HG03575 (cell line): Measurements from ENCODE around the gene UNC5C.

Experiments
- ATAC-seq: cut with Tn5 transposase; IDR thresholded peaks from one replicate; pipeline ENCODE4 v1.9.1; 2021; ENCODE audit not compliant: unreplicated experiment, insufficient number of reproducible peaks, low FRiP score; ENCODE audit errors: extremely low read depth

The UNC5C gene

DNA sequence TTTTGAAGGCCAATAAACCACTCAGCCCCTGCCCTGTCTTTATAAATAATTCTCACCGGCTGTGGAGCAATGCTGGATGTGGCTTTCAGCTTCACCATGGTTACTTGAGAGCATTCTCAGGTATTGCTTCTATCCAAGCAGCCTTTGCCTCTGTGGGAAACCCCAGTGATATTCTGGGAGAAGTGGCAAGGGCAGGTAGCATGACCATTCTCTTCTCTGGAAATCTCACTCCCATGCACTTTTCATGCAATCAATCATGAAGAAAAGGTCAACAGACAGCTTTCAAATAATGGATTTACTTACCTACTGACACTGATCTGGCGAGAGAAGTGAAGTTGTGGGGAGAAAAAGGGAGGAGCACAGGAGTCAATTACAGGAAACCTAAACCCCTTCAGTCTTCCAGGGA is 49.5 kb downstream of the UNC5C start:
- no peak for ATAC-seq

DNA sequence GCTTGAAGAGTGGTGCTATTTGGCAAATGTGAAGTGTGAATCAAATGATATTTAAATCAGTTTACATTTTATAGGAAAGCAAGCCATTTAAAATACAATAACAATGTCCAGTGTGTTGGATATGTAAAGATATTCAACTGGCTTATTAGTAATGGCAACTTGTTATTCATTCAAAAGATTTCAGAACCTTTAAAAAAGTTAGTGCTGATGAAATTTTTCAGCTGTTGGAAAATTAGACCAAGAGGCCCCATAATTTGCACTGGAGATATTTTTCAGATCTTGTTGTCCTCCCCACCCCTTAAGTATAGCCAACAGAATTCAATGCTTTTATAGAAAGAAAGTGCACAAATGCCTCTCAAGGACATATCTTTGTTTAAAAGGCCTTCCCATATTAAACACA is 54.6 kb downstream of the UNC5C start:
- no peak for ATAC-seq

DNA sequence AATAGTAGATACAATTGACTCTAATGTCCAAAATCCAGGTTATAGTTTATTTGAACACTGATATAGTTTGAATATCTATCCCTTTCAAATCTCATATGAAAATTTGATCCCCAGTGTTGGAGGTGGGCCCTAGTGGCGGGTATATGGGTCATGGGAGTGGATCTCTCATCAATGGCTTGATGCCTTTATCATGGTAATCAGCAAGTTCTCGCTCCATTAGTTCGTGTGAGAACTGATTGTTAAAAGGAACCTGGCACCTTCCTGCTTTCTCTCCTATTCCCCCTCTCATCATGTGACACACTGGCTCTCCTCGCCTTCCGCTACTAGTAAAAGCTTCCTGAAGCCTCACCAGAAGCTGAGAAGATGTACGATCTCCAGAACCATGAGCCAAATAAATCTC is 70.1 kb downstream of the UNC5C start:
- no peak for ATAC-seq

DNA sequence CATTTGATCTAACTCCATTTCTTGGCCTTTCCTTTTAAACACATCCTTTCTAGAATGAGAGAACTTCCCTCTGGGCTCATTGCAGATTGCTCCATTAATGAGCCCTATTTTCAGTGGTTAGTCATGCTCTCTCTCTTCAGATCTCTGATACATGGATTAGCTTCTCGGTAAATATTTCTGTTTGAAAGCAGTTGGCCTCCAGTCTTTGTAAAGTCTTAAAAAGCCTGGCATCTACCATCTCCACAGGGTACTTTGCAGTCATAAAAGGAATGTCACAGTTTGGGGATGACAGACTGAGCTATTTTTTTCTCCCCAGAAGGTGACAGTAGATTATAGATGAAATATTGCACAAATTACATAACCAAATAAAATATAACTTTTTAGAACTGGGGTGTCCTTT is 72.7 kb downstream of the UNC5C start:
- no peak for ATAC-seq

DNA sequence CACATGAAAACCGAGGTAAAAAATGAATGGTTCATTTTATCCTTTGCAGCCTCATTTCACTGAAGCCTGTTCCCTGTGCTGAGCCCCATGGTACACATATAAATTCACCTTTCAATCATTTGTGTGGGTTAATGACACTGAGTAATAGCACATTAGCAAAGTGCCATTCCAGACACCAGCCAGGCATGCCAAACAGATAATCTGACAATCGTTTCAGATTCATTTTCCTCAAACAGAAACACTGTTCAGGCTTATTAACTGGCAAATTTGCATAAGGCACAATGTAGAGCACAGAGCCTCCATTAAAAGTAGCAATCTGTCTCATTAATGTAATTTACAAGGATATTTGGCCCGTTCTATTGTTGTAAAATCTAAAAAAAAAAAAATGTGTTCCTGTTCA is 76.2 kb downstream of the UNC5C start:
- ATAC-seq, result no peak

DNA sequence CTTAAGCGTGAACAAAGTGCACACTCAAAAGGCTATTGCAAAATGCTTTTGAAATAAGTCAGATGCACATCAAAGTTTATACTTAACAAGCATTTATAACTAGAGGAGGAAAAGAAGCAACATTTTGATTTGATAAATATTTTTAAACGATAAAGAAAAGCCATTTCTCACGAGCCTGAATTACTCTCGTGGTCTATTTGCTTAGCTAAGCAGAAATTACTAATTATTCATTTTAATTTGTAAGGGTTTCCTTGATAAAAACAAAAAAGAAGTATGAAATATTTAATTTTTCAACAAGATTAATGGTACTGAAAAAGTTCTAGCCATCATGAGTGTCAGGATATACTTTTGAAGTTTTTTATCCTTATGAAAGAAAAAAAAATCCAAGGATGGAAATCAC is 78.2 kb downstream of the UNC5C start:
- no peak for ATAC-seq

DNA sequence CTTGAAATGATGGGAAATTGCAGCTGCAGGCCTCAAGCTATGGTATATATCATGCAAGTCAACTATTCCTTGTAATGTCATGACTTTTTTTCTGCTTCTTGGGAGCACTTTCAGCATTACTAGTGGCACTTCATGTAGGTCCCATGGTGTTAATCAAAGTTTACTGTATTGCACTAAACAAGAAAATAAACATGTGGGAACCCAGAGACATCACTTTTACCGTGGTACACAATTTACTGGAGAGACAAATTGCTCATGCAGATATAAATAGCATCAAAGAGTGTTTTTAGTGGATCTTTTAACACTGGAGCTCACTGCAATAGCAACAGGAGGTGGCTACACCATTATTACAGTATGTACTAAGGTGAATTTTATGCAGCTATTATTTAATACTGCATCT is 79.2 kb downstream of the UNC5C start:
- no peak for ATAC-seq

DNA sequence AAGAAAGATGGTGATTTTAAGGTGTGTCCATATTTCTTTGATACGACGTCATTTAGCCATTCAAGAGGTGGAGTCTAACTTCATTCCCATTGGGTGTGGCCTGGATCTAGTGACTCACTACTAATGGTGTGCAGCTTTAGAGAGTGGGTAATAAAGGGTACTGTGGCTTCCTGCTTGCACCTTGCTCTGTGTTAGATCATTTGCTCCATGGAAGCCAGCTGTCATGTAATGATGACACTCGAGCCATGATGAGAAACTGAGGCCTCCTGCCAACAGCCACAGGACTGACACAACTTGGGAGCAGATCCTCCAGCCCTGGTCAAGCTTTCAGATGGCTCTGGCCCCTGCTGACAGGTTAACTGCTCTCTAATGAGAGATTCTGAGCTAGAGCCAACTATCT is 82.0 kb downstream of the UNC5C start:
- ATAC-seq, result no peak

DNA sequence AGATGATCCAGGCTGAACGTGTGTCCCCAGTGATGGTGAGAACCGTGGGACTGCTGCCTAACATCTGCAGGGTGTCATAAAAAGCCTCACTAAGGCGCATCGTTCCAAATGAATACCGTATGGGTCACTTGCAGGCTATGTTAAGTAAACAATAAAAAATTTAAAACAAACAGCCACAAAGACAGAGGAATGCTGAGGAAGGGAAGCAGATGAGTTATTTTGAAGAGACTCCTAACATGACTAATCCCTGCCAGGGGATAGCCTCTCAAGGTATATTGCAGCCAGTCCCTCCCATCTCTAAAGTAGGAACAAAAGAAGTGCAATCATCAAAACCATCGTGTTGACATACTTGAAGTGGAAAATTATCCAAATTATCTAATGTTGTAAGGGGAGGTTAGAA is 83.8 kb downstream of the UNC5C start:
- no peak for ATAC-seq

DNA sequence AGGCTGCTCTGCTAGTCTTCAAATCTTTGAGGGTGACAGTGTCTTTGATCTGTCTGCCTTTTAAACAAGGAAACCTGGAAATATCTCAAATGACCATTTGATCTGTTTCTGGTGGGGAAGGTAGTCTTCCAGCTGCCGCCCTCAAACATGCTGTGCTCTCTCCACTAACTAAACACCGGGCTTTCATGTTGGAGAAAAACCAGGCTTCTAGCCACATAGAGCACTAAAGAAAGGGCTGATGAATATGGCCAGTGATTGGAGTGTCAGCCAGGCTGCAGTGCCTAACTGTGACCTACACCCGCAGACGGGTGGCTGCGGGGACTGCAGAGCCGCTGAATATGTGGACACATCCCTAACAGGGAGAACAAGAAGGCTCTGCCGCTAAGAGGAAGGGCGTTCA is 85.9 kb downstream of the UNC5C start:
- no peak for ATAC-seq

DNA sequence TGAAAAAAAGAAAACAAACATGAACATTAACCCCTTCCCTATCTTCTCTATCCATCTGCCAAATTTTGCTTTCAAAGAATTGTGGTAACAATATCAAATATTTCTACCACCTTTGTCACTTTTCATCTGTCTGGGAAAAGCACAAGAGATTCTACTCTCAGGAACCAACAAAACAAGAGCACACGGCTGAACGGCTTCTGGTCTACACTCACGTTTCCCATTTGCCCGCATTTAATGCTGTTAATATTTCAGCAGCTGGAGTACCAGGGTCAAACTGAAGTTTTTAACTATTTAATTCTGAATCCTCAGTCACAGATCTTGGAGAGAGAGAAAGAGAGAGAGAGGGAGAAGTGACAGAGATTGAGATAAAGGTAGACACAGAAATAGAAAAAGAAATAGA is 91.4 kb downstream of the UNC5C start:
- ATAC-seq, result no peak

DNA sequence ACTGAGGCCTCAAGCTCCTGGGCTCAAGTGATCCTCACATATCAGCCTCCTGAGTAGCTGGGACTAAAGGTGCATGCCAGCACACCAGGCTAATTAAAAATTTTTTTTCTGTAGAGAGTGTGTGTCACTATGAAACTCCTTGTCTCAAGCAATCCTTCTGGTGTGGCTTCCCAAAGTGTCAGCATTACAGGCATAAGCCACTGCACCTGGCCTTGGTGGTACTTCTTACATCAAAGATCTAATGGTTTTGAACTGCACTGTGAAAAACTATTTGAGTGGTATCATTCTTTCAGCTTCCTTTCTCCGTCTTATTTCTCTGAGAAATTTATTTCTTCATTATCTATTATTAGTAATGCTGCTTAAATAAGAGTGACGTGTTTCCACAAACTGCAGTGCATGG is 98.5 kb downstream of the UNC5C start:
- no peak for ATAC-seq

DNA sequence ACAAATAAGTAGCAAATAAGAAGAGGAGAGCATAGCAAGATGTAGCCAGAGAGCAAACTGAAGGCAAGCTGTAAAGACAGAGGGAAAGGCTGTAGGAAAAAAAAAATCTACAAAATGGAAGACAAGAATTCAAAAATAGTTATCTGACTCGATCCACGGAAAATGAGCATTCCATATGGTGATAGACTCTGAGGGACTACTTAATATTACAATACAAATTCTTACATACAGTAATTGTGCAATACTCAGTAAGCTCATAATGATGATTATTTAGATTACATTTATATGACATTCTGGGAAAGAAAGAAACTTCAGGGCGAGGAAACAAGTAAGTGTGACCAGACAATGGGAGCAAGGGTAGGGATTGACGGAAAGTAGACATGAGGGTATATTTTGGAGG is 102.6 kb downstream of the UNC5C start:
- ATAC-seq, result no peak

DNA sequence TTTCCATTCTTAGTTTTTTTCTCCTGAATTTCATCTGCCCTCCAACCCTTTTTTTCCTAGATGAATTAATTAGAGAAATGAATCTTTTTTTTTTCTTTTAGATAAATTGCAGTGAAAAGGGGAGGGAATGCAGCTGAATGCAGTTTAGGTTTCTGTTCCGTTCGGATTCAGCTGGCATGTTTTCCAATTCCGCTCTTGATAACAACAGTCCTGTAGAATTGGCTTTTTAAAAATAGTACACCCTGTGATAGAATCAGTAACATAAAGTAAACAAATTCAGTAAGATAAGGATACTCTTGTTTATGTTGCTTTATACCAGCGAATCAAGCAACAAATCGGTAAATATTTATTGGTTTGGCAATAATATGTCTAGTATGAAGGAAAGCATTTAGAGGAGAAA is 103.5 kb downstream of the UNC5C start:
- ATAC-seq, result no peak

DNA sequence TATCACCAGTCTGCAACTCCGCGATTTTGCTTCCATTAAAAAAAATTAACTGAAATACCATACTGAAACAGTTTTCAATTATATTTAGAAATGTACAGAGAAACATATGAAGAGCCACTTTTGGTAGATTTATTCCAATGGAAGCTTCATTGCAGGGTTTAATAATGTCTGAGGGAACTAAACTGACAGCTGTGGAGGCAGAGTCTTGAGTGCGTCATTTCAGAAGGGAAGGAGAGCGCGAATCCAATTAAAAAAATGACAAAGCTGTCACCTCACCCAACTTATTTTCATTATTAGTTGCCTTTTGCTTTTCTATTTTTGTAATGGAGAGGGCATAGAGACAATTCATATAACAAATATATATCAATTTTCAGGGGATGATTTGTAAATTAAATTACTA is 104.0 kb downstream of the UNC5C start:
- ATAC-seq, result no peak

DNA sequence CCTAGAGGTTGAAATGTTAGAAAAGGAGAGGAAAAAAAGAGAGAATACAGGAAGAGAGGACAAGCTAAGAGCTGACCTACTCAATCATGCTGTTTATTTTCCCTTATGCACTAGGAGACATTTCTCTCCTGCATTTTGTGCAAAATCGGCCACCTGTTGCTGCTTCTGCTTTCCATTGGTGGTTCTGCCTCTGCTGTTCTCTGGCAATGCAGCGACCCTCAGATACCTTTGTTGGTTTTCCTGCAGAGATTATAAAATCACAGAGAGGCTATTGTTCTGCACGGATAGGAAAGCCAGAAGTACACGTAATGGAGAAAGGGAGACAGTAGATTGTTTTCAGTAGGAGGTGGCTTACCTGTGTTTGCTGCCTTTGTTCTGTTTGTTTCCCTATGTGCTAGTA is 108.9 kb downstream of the UNC5C start:
- no peak for ATAC-seq

DNA sequence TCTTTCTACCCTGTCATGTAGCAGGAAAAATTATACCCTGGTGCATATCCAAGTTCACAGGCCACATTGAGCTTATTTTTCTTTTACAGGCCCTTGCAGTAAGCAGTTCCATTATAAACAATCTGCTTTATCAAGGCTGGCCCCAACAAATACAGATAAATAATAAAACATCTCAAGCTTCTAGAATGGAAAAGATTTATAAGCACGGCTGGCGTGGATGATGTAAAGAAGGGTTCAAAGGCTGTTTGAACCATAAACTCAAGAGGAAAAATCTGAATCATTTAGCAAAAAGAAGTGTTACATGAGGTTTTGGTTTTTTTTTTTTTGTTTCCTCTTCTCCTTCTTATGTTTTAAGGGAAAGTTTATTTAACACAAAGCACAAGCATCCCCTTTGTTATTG is 109.7 kb downstream of the UNC5C start:
- no peak for ATAC-seq

DNA sequence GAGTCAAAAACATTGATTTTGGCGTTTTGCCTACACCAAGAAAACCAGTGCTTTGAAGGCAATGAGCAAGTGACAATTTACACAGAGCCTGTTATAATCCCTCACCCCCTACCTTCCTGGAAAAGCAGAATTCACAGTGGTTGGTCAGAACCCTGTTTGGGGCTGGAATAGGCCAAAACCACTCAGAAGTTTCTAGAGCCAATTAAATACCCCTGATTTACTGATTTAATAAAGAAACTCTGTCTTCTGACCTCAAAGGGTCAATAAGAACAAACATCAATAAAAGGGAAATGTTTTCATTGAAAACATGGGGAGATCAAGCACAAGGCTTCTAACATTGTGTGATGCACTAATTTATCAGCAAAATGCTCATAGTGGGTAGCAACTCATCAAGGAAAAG is 116.3 kb downstream of the UNC5C start:
- ATAC-seq, result no peak

DNA sequence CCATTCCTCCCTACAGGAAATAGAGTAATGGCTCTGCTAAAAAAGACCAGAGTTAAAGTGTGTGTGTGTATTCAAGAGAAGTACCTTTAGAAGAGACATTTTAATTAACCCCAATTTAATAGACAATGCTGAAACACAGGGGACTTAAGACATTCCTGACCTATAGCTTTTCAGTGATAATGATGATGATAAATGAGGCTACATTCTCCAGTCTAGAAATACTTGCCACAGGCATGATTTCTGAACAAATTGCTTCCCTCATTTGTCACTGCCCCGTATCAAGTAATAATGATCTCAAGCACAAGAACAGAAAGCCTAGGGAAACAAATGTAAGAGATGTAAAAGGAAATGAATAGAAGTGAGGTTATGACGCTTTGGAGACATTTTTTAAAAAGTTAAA is 117.1 kb downstream of the UNC5C start:
- ATAC-seq, result no peak

DNA sequence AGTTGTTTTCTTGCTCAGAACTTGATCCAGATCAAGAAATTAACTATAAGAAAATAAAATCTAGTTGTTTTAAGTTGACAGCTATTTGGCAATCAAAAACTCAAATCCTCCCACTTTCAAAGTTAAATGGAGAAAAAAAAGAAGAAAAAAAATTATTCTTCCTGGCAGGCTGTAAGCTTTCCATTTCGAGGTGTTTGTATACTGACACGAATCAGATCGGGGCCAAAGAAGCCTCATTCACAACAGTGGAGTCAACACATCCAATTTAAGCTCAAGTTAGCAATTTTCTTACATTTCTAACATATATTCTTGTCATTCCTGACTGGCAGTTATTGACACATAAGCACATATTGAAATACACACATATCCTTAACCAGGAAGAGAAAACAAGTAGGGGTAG is 119.4 kb downstream of the UNC5C start:
- no peak for ATAC-seq

DNA sequence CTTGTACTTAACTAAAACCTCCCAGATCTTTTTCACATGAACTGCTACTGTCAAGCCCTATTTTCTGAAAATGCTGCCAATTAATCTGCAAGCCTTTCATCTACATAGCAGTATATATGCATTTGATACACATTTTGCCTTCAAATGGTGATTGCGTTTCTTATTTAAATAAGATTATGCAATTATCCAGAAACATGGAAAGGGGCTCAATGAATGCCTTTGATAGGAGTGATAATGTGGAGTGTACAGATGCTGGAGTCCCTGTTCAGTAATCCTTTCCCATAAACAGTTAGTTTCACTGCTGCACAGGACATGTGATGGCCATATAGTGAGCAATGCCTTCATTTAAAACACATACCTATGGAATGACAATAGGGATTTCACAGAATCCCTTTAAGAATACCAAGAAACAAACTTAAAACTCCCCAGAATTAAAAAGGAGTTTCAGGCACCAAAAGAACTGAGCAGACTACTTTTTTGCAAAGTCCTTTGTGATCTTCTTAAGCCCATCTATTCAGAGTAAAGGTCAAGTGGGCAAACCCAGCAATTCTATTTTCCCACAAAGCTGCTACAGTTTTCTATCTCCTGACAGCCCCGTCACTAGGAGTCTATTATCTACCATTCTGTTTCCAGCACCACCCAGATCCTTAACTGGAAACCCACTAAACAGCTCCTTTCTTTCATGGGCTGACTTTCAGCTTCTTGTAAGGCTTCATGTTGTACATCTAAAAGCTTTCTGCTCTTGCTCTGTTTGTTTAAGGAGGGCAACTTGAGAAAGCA is 120.3 kb downstream of the UNC5C start:
- ATAC-seq, result no peak
